Measurements from ENCODE around the gene APOC1.

GRCh38 chr19:44961821-44962220 is 47.4 kb downstream of the APOC1 start:
- no peak for TF ChIP-seq YY1 (IDR thresholded peaks at IDR 0.05; ENCODE audit: insufficient read depth, insufficient read length)
- no peak for TF ChIP-seq ZNF274 (IDR thresholded peaks at IDR 0.05; ENCODE audit: low read depth, low read length)
